IMR-90 (cell line): Measurements from ENCODE around the gene FAM174B. TPM values are rescaled to one million over a fixed set of nuclear protein-coding genes. Genes with fewer than 3 reads are reported as not detected.

Experiments used
- ATAC-seq: fragments of 200-7000 bp; cut with Tn5 transposase; 2 replicates; pipeline ENCODE4 v1.9.1; 2020; ENCODE audit warnings: low read depth, mild to moderate bottlenecking, moderate library complexity
- BruUV-seq: library from RNA; stranded (reverse); fragments of 400-500 nt; replicated peaks from 2 replicates; lab custom pipeline; 2021; lab: Mats Ljungman, UMichigan
- CTCF ChIA-PET: fragments of 300-600 bp; formaldehyde crosslinking; extraction: SDS; loops from one replicate; lab custom pipeline; 2021; ENCODE audit warnings: antibody characterized with exemption; lab: Yijun Ruan, JAX
- POLR2A ChIA-PET: fragments of 300-600 bp; sonication (Branson Sonifier 250); formaldehyde crosslinking; loops from one replicate; lab custom pipeline; 2022; ENCODE audit warnings: antibody characterized with exemption; ENCODE audit not compliant: unreplicated experiment; lab: Charles Lee
- DNase-seq: peaks from one replicate; pipeline ENCODE4 v3.0.0; 2013
- H2AFZ ChIP-seq: replicated peaks from 2 replicates; pipeline ENCODE3; 2013; ENCODE audit warnings: low read length, mild to moderate bottlenecking; ENCODE audit not compliant: poor library complexity
- H2AK5ac ChIP-seq: 2 replicates; pipeline ENCODE4 v1.6.1; 2013; ENCODE audit warnings: low read depth, low read length, inconsistent platforms
- H2AK9ac ChIP-seq: replicated peaks from 2 replicates; pipeline ENCODE3; 2013; ENCODE audit warnings: mild to moderate bottlenecking, low read depth, low read length, moderate library complexity; ENCODE audit not compliant: poor library complexity
- H2BK120ac ChIP-seq: 2 replicates; pipeline ENCODE4 v1.6.1; 2013; ENCODE audit warnings: low read depth, low read length, inconsistent platforms
- H2BK15ac ChIP-seq: 3 replicates; pipeline ENCODE4 v1.6.1; 2013; ENCODE audit warnings: low read depth, low read length, inconsistent platforms
- H2BK20ac ChIP-seq: 2 replicates; pipeline ENCODE4 v1.6.1; 2013; ENCODE audit warnings: low read depth, mild to moderate bottlenecking, inconsistent platforms, low read length, moderate library complexity
- H2BK5ac ChIP-seq: 2 replicates; pipeline ENCODE4 v1.6.1; 2013; ENCODE audit warnings: mild to moderate bottlenecking, low read depth, low read length, inconsistent platforms; ENCODE audit not compliant: poor library complexity, severe bottlenecking
- H3K14ac ChIP-seq: replicated peaks from 2 replicates; pipeline ENCODE4 v1.6.1; 2013; ENCODE audit warnings: low read depth, low read length, inconsistent platforms
- H3K18ac ChIP-seq: 2 replicates; pipeline ENCODE4 v1.6.1; 2013; ENCODE audit warnings: low read depth, low read length, control low read depth
- H3K23ac ChIP-seq: 2 replicates; pipeline ENCODE4 v1.6.1; 2013; ENCODE audit warnings: low read depth, low read length, inconsistent platforms
- H3K27ac ChIP-seq: 2 replicates; pipeline ENCODE4 v1.5.1; 2013; ENCODE audit warnings: mild to moderate bottlenecking, control low read depth, low read length; ENCODE audit not compliant: insufficient read depth
- H3K27me3 ChIP-seq: 2 replicates; pipeline ENCODE4 v1.6.1; 2013; ENCODE audit warnings: low read length; ENCODE audit not compliant: control insufficient read depth, insufficient read depth
- H3K36me3 ChIP-seq: 2 replicates; pipeline ENCODE4 v1.6.1; 2013; ENCODE audit warnings: low read length, mixed read lengths; ENCODE audit not compliant: control insufficient read depth, insufficient read depth
- H3K4ac ChIP-seq: 2 replicates; pipeline ENCODE4 v1.6.1; 2013; ENCODE audit warnings: low read depth, low read length, inconsistent platforms
- H3K4me1 ChIP-seq: 2 replicates; pipeline ENCODE4 v1.6.1; 2013; ENCODE audit warnings: low read length, mixed read lengths; ENCODE audit not compliant: control insufficient read depth, insufficient read depth
- H3K4me2 ChIP-seq: 2 replicates; pipeline ENCODE4 v1.6.1; 2013; ENCODE audit warnings: low read depth, mild to moderate bottlenecking, control low read depth, low read length, moderate library complexity
- H3K4me3 ChIP-seq: 2 replicates; pipeline ENCODE4 v1.5.1; 2013; ENCODE audit warnings: low read depth, mild to moderate bottlenecking, control low read depth, low read length, moderate library complexity; ENCODE audit not compliant: insufficient read depth
- H3K56ac ChIP-seq: 2 replicates; pipeline ENCODE4 v1.6.1; 2013; ENCODE audit warnings: low read length, inconsistent platforms; ENCODE audit not compliant: insufficient read depth; ENCODE audit errors: extremely low read depth
- H3K79me1 ChIP-seq, 2 experiments: 2 replicates each; pipeline ENCODE4 v1.6.1; 2013; ENCODE audit warnings: low read length in 2 of 2, inconsistent platforms in 1 of 2, low read depth in 1 of 2
- H3K9ac ChIP-seq: 2 replicates; pipeline ENCODE4 v1.6.1; 2013; ENCODE audit warnings: low read depth, low read length, control low read depth
- H3K9me1 ChIP-seq: 2 replicates; pipeline ENCODE4 v1.6.1; 2013; ENCODE audit warnings: low read length, inconsistent platforms; ENCODE audit not compliant: insufficient read depth
- H3K9me3 ChIP-seq: 2 replicates; pipeline ENCODE4 v1.6.1; 2013; ENCODE audit warnings: low read length; ENCODE audit not compliant: control insufficient read depth, insufficient read depth
- H4K20me1 ChIP-seq: 2 replicates; pipeline ENCODE4 v1.6.1; 2013; ENCODE audit warnings: low read length, inconsistent platforms; ENCODE audit not compliant: insufficient read depth
- H4K5ac ChIP-seq: 2 replicates; pipeline ENCODE4 v1.6.1; 2013; ENCODE audit warnings: mild to moderate bottlenecking, low read depth, low read length, control low read depth
- H4K8ac ChIP-seq, 2 experiments: 2 replicates each; pipeline ENCODE4 v1.6.1; 2013; ENCODE audit warnings: low read depth in 2 of 2, low read length in 2 of 2, control low read depth in 1 of 2, inconsistent platforms in 1 of 2
- H4K91ac ChIP-seq: 2 replicates; pipeline ENCODE4 v1.6.1; 2013; ENCODE audit warnings: low read depth, low read length, inconsistent platforms; ENCODE audit not compliant: insufficient read depth
- CEBPB ChIP-seq: IDR thresholded peaks from 2 replicates; pipeline ENCODE4 v1.6.1; 2012; ENCODE audit warnings: low read depth, low read length, improper control_type of control experiment
- FOS ChIP-seq: fragments of 150-350 bp; IDR thresholded peaks from 2 replicates; pipeline ENCODE4 v1.6.1; 2016; ENCODE audit warnings: low read depth, low read length
- MAFK ChIP-seq: IDR thresholded peaks from 2 replicates; pipeline ENCODE4 v1.6.1; 2012; ENCODE audit warnings: low read depth, low read length, improper control_type of control experiment
- MAZ ChIP-seq: IDR thresholded peaks from 2 replicates; pipeline ENCODE4 v1.6.1; 2012; ENCODE audit warnings: low read depth, mild to moderate bottlenecking, low read length, improper control_type of control experiment, moderate library complexity, borderline replicate concordance
- NFE2L2 ChIP-seq: fragments of 150-350 bp; IDR thresholded peaks from 2 replicates; pipeline ENCODE4 v1.6.1; 2016; ENCODE audit warnings: low read depth, mild to moderate bottlenecking, low read length
- RAD21 ChIP-seq: IDR thresholded peaks from 2 replicates; pipeline ENCODE4 v1.6.1; 2012; ENCODE audit warnings: low read length, improper control_type of control experiment
- RCOR1 ChIP-seq: IDR thresholded peaks from 2 replicates; pipeline ENCODE4 v1.6.1; 2012; ENCODE audit warnings: mild to moderate bottlenecking, low read length, improper control_type of control experiment; ENCODE audit not compliant: insufficient replicate concordance
- RFX5 ChIP-seq: IDR thresholded peaks from 2 replicates; pipeline ENCODE4 v1.8.0; 2012; ENCODE audit warnings: low read depth, mild to moderate bottlenecking, low read length, moderate library complexity
- SMC3 ChIP-seq: fragments of 150-350 bp; IDR thresholded peaks from 2 replicates; pipeline ENCODE4 v1.6.1; 2016; ENCODE audit warnings: low read depth, mild to moderate bottlenecking, antibody characterized with exemption, low read length, moderate library complexity
- USF2 ChIP-seq: fragments of 150-350 bp; IDR thresholded peaks from 2 replicates; pipeline ENCODE4 v1.6.1; 2017; ENCODE audit warnings: mild to moderate bottlenecking, antibody characterized with exemption, low read length, low read depth
- WGBS, 2 experiments: methylation state at CpG; one replicate each; pipeline versions ENCODE4 v1.1.5 to v1.1.7; 2013; ENCODE audit warnings: missing lambda C conversion rate in 2 of 2; ENCODE audit not compliant: insufficient read length in 1 of 2; ENCODE audit errors: extremely low coverage in 2 of 2; 5-methylcytosine and 5-hydroxymethylcytosine counted together
- dilution Hi-C: fragments of 300-500 bp; cut with HindIII; formaldehyde crosslinking; loops from one replicate; pipeline ENCODE4 v1.14.3; 2018; ENCODE audit warnings: low sequenced_read_pairs; ENCODE audit not compliant: unreplicated experiment
- in situ Hi-C: fragments of 300-500 bp; cut with MboI; formaldehyde crosslinking; loops from 3 replicates; pipeline ENCODE4 v1.14.3; 2019; ENCODE audit warnings: low sequenced_read_pairs, inconsistent platforms, mixed read lengths
- intact Hi-C: fragments of 100-400 bp; cut with micrococcal nuclease; formaldehyde crosslinking; loops from 2 replicates; pipeline ENCODE4 v1.10.0; 2022
- polyA plus RNA-seq, 3 experiments: library from polyadenylated mRNA; depleted of rRNA; stranded (reverse); fragments of >200 nt; gene quantifications; 2 replicates each; pipeline ENCODE4 v1.2.3, GENCODE V29; 2012; ENCODE audit warnings: low replicate concordance in 1 of 3
- total RNA-seq: library from RNA; depleted of rRNA; stranded (reverse); fragments of >200 nt; gene quantifications from 2 replicates; pipeline ENCODE4 v1.2.3, GENCODE V29; 2012

Gene FAM174B
- total and polyA plus RNA-seq, 2 of the 4 experiments (the other 2 are of a cell fraction), result 0.18 to 0.56 TPM

GRCh38 chr15:92662762-92663161, 7.2 kb upstream of the FAM174B start:
- Histone ChIP-seq H3K27me3 (peaks cover 2% of the 10 kb centered on the region; the same call in 1 of the 2 replicates), H3K36me3 (no peaks in the 10 kb centered on the region), H3K9ac (no peak overlapping the region), H2BK120ac (no peak overlapping the region), H4K8ac (no peak overlapping the region), H3K79me1 (no peaks in the 10 kb centered on the region), H3K9me1 (no peaks in the 10 kb centered on the region), H2BK15ac (no peak overlapping the region), H4K5ac (no peak overlapping the region), H3K27ac (no peak overlapping the region), H3K4me1 (peaks cover 4% of the 10 kb centered on the region; the same call in 1 of the 2 replicates), H3K18ac (no peak overlapping the region), H2AK5ac (no peak overlapping the region), H4K20me1 (no peaks in the 10 kb centered on the region), H3K4me2 (no peak overlapping the region), H2BK5ac (no peak overlapping the region), H2AFZ (no peak overlapping the region), H3K4ac (no peak overlapping the region), H3K56ac (no peak overlapping the region), H2AK9ac (no peak overlapping the region), H3K14ac (no peak overlapping the region), H3K9me3 (no peaks in the 10 kb centered on the region), H3K23ac (no peak overlapping the region), H2BK20ac (no peak overlapping the region), H3K4me3 (no peak overlapping the region), H4K91ac (no peak overlapping the region)
- WGBS, 2 experiments, result no CpG with 5 or more reads among the region's 4 CpGs
- TF ChIP-seq RCOR1 (no peak), RFX5 (no peak), SMC3 (no peak), NFE2L2 (no peak), CEBPB (no peak), USF2 (no peak), MAFK (no peak), FOS (no peak), RAD21 (no peak), MAZ (no peak)
- ATAC-seq, result no peak
- BruUV-seq, result no TSS peak
- no peak for DNase-seq
- CTCF ChIA-PET, result no interaction called here
- POLR2A ChIA-PET, result no interaction called here
- in situ Hi-C loops (no loop called here), intact Hi-C loops (loop anchor here (5.0 kb wide), 1 partner anchor 870 kb away; no protein-coding TSS in a partner anchor), dilution Hi-C loops (no loop called here)
